PC-9 (cell line): ENCODE results near the gene FGF7. TPM values are rescaled to one million over a fixed set of nuclear protein-coding genes. Genes with fewer than 3 reads are reported as not detected.

ENCODE experiments used
- BruUV-seq: library from RNA; stranded (reverse); fragments of 400-500 nt; replicated peaks from 2 replicates; lab custom pipeline; 2021; lab: Mats Ljungman, UMichigan
- CTCF ChIA-PET: fragments of 300-600 bp; sonication (Branson Sonifier 250); formaldehyde crosslinking; loops from one replicate; lab custom pipeline; 2022; ENCODE audit warnings: antibody characterized with exemption; lab: Charles Lee
- POLR2A ChIA-PET: fragments of 300-600 bp; sonication (Branson Sonifier 250); formaldehyde crosslinking; loops from one replicate; lab custom pipeline; 2022; ENCODE audit warnings: antibody characterized with exemption; ENCODE audit not compliant: unreplicated experiment; lab: Charles Lee
- DNase-seq, 2 experiments: peaks; one replicate each; pipeline versions ENCODE4 v3.0.0 to v3.0.0-alpha.2; 2015 to 2022; ENCODE audit warnings: mixed read lengths in 1 of 2
- H2AFZ ChIP-seq: fragments of 200-600 bp; sonication (generic); 2 replicates; pipeline ENCODE4 v1.8.1; 2017; ENCODE audit warnings: antibody characterized with exemption
- H3F3A ChIP-seq: fragments of 200-600 bp; sonication (generic); 2 replicates; pipeline ENCODE4 v1.8.1; 2017; ENCODE audit warnings: antibody characterized with exemption, mild to moderate bottlenecking, low read depth; ENCODE audit not compliant: insufficient read depth
- H3K27ac ChIP-seq: fragments of 200-600 bp; sonication (generic); 2 replicates; pipeline ENCODE4 v1.6.1; 2016; ENCODE audit warnings: mixed run types
- H3K27me3 ChIP-seq: fragments of 200-600 bp; sonication (generic); 2 replicates; pipeline ENCODE4 v1.6.1; 2016; ENCODE audit warnings: low read depth, mixed run types; ENCODE audit not compliant: insufficient read depth
- H3K36me3 ChIP-seq: fragments of 200-600 bp; sonication (generic); 2 replicates; pipeline ENCODE4 v1.6.1; 2016; ENCODE audit warnings: low read depth, mixed run types
- H3K4me1 ChIP-seq: fragments of 200-600 bp; sonication (generic); replicated peaks from 2 replicates; pipeline ENCODE4 v1.6.1; 2016; ENCODE audit warnings: mixed run types; ENCODE audit not compliant: insufficient read depth
- H3K4me2 ChIP-seq: fragments of 200-600 bp; sonication (generic); 2 replicates; pipeline ENCODE4 v1.6.1; 2017; ENCODE audit warnings: mixed run types
- H3K4me3 ChIP-seq: fragments of 200-600 bp; sonication (generic); 2 replicates; pipeline ENCODE4 v1.6.1; 2016; ENCODE audit warnings: mixed run types
- H3K79me2 ChIP-seq: fragments of 200-600 bp; sonication (generic); 2 replicates; pipeline ENCODE4 v1.6.1; 2017; ENCODE audit warnings: low read depth, mixed run types
- H3K9me2 ChIP-seq: fragments of 200-600 bp; sonication (generic); 2 replicates; pipeline ENCODE4 v1.8.1; 2017; ENCODE audit warnings: mild to moderate bottlenecking; ENCODE audit not compliant: insufficient read depth
- H3K9me3 ChIP-seq: fragments of 200-600 bp; sonication (generic); 2 replicates; pipeline ENCODE4 v1.8.1; 2016; ENCODE audit warnings: low read depth; ENCODE audit not compliant: insufficient read depth
- H4K20me1 ChIP-seq: fragments of 200-600 bp; sonication (generic); 2 replicates; pipeline ENCODE4 v1.8.1; 2017; ENCODE audit not compliant: insufficient read depth
- CTCF ChIP-seq: fragments of 200-600 bp; sonication (generic); conservative IDR thresholded peaks from 2 replicates; pipeline ENCODE4 v1.6.1; 2017; ENCODE audit warnings: mixed run types, antibody characterized with exemption, mild to moderate bottlenecking, moderate library complexity
- EZH2 ChIP-seq: fragments of 200-600 bp; sonication (generic); IDR thresholded peaks from 2 replicates; pipeline ENCODE4 v1.8.0; 2017; ENCODE audit warnings: antibody characterized with exemption, low read depth
- intact Hi-C: fragments of 100-400 bp; cut with micrococcal nuclease; formaldehyde crosslinking; loops from one replicate; pipeline ENCODE4 v1.10.0; 2022; ENCODE audit not compliant: unreplicated experiment
- total RNA-seq: library from RNA; stranded (reverse); gene quantifications from 2 replicates; pipeline ENCODE4 v1.2.3, GENCODE V29; 2021

FGF7 gene
- total RNA-seq, 1 experiment from 2014 or later: not detected

- H4K20me1 ChIP-seq: no peaks in the 10 kb centered on the region
- BruUV-seq: no TSS peak
- no peaks in the 10 kb centered on the region for H3K79me2 ChIP-seq
- H3F3A ChIP-seq: no peaks in the 10 kb centered on the region
- H3K36me3 ChIP-seq: no peaks in the 10 kb centered on the region
- ChIA-PET CTCF (no interaction called here), POLR2A (no interaction called here)
- no peak overlapping the region for H2AFZ ChIP-seq
- intact Hi-C loops: no loop called here
- no peaks in the 10 kb centered on the region for H3K27me3 ChIP-seq
- H3K9me2 ChIP-seq: no peaks in the 10 kb centered on the region
- H3K4me2 ChIP-seq: no peak overlapping the region
- no peaks in the 10 kb centered on the region for H3K4me1 ChIP-seq
- no peak for DNase-seq
- H3K4me3 ChIP-seq: no peak overlapping the region
- TF ChIP-seq EZH2 (no peak), CTCF (no peak)
- no peaks in the 10 kb centered on the region for H3K9me3 ChIP-seq
- no peak overlapping the region for H3K27ac ChIP-seq
Observed at GRCh38 chr15:49466119-49466518, 43.1 kb downstream of the FGF7 start.

- no peak overlapping the region for H3K27ac ChIP-seq
- H3K36me3 ChIP-seq: no peaks in the 10 kb centered on the region
- H4K20me1 ChIP-seq: no peaks in the 10 kb centered on the region
- H3F3A ChIP-seq: no peaks in the 10 kb centered on the region
- no peak overlapping the region for H2AFZ ChIP-seq
- no TSS peak for BruUV-seq
- POLR2A ChIA-PET: no interaction called here
- no peaks in the 10 kb centered on the region for H3K4me1 ChIP-seq
- intact Hi-C loops: no loop called here
- no peak for TF ChIP-seq EZH2
- TF ChIP-seq CTCF: no peak
- H3K4me3 ChIP-seq: no peak overlapping the region
- H3K4me2 ChIP-seq: no peak overlapping the region
- no peak for DNase-seq
- CTCF ChIA-PET: no interaction called here
- H3K9me2 ChIP-seq: no peaks in the 10 kb centered on the region
- no peaks in the 10 kb centered on the region for H3K9me3 ChIP-seq
- no peaks in the 10 kb centered on the region for H3K79me2 ChIP-seq
- H3K27me3 ChIP-seq: no peaks in the 10 kb centered on the region
Observed at GRCh38 chr15:49467746-49468480, 44.9 kb downstream of the FGF7 start.

- POLR2A ChIA-PET: no interaction called here
- H3F3A ChIP-seq: no peaks in the 10 kb centered on the region
- H3K9me3 ChIP-seq: no peaks in the 10 kb centered on the region
- no peak overlapping the region for H3K4me3 ChIP-seq
- H3K79me2 ChIP-seq: no peaks in the 10 kb centered on the region
- no peaks in the 10 kb centered on the region for H3K4me1 ChIP-seq
- no peaks in the 10 kb centered on the region for H4K20me1 ChIP-seq
- no peak overlapping the region for H3K4me2 ChIP-seq
- H2AFZ ChIP-seq: no peak overlapping the region
- DNase-seq: no peak
- TF ChIP-seq CTCF (no peak), EZH2 (no peak)
- H3K9me2 ChIP-seq: no peaks in the 10 kb centered on the region
- H3K36me3 ChIP-seq: no peaks in the 10 kb centered on the region
- intact Hi-C loops: no loop called here
- no TSS peak for BruUV-seq
- CTCF ChIA-PET: no interaction called here
- no peak overlapping the region for H3K27ac ChIP-seq
- no peaks in the 10 kb centered on the region for H3K27me3 ChIP-seq
Observed at GRCh38 chr15:49468481-49468839, 45.4 kb downstream of the FGF7 start.
